Right lobe of liver (tissue), 4 donors: Measurements from ENCODE around the gene GHR.

Experiments
- CTCF ChIP-seq, 4 donors: fragments of 200-600 bp in 3 of 4; fragments of 450-650 bp in 1 of 4; IDR thresholded peaks; one replicate each; pipeline versions ENCODE4 v1.5.1 to v1.8.0; 2016 to 2022; ENCODE audit warnings: antibody characterized with exemption in 4 of 4, mild to moderate bottlenecking in 2 of 4
- POLR2A ChIP-seq: fragments of 450-650 bp; IDR thresholded peaks from one replicate; pipeline ENCODE4 v1.6.1; 2017; ENCODE audit warnings: antibody characterized with exemption, mild to moderate bottlenecking
- donor health status: DM: no; HTN: no; CAD: no.
- donor health status: DM: no; HTN: no; CAD: no.
- donor health status: DM: no; HTN: yes; CAD: no.

- no peak for TF ChIP-seq CTCF (IDR thresholded peaks at IDR 0.05)
- TF ChIP-seq POLR2A, result no peak
These were observed 63.8 kb downstream of the GHR start for GRCh38 chr5:42487077-42487476.
